Stimulated activated CD8-positive, alpha-beta memory T cell treated with anti-CD3 and anti-CD28 coated beads, Interleukin-4, amount 100 ng/mL, for 1 hour (primary cell): ENCODE data around the gene PGM3.
"Not testable (repeated sequence)": the region's sequence is repeated elsewhere in the genome, so short reads cannot be mapped to it uniquely, and the experiment has no call there.

Experiments used
- DNase-seq, 2 donors: peaks; one replicate each; pipeline ENCODE4 v3.0.0-alpha.2; 2020; ENCODE audit warnings: low read depth in 2 of 2, low spot score in 1 of 2

Gene PGM3

DNA sequence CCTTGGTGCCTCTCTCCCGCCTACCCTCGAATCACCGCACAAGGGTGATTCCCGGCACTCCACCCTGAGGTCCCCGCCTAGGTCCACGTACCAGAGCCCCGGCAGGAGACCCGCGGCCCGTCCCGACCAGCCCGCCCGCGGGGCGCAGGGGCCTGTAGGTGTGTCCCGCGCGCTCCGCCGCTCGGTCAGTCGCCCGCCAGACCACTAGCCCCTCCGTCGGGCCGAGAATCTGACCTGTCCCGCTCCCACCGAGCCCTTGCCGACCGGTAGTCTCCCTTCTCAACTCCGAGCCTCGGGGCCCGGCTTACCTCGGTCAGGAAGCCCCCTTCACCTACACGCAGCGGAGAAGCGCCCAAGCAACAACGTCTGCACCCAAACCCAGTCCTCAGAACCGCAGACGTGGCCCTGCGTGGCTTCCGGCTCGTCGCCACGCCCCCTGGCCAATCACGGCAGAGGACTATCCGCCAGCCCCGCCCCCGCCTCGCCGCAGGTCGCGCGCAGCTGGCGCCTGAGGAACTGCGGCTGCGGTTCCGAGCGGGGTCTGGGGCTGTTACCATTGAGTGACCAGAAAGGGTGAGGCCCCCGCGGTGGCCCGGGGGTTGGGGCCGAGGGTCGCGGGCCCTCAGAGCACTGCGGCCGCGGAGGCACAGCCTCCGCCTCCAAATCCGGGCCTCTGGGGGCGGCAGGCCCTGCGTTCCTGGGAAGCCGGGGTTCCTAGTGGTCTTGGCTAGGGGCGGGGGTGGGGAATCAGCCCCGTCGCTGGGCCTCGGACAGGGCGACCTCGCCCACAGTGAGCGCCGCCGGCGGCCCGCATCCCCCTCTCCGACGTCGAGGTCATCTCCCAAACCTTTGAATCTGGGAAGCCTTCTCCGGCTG is at the start of gene PGM3, which contains the start of gene RWDD2A:
TSS of gene PGM3 (minus strand) at position 395 of the 876 bp plus-strand sequence. CDS start 2,253 bp downstream, outside the sequence.
TSS of gene RWDD2A (plus strand) at position 487 of the 876 bp plus-strand sequence. CDS start 1,095 bp downstream, outside the sequence.
- DNase-seq = peak; percentile 74 to 75

DNA sequence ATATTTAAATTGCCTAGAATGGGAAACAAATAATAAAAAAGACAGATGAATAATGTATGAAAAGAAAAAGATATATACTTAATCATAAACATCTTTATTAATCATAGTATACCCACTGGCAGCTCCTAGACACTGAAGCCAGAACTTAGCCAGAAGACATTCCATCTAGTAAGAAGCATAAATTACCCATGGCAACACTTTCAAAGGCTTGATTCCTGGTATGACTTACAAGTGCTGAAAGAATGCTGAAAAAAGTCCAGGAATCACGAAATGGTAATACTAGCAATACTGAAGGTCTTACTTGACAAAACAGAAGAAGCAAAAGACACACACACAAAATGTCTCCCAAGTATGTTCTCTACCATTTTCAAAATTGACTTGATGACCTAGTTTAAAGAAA is 38.1 kb upstream of the PGM3 start:
- no peak for DNase-seq

DNA sequence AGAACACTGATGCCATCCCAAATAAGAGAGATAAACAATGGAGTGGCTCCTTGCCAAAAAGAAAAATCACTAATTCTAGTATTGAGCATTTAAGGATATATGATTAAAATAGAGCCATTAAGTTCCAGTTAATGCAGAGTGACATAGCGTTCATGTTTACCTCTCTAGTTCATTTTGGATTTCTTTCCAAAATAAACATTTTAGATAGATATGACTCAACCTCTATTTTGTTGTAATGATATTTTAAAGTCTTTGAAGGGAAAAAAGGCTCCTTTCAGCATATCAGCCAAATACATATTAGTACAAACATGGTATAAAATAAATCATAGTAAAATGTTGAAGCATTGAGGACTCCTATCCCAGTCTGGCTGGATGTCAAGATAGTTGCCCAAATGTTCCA is 33.5 kb upstream of the PGM3 start:
- DNase-seq = no peak

GRCh38 chr6:83221889-83222479 is 28.9 kb upstream of the PGM3 start:
- no peak for DNase-seq

DNA sequence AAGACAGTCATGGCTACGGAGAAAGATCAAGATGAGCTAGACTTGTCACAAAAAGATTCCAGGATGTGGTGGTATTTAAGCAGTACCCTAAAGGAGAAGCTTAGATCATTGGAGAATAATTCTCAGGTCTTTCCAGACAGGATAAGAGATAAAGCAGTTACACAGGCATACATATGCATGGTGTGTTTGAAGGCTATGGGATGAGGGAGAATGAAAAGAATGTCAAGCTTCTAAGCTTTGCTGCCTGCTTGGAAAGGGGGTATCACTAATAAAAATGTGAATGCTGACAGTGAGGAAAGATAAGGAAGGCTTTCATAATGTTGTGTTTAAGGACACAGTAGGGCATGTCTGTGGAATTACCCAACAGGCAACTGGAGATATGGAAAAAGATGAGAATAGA is 28.2 kb upstream of the PGM3 start:
- no peak for DNase-seq

DNA sequence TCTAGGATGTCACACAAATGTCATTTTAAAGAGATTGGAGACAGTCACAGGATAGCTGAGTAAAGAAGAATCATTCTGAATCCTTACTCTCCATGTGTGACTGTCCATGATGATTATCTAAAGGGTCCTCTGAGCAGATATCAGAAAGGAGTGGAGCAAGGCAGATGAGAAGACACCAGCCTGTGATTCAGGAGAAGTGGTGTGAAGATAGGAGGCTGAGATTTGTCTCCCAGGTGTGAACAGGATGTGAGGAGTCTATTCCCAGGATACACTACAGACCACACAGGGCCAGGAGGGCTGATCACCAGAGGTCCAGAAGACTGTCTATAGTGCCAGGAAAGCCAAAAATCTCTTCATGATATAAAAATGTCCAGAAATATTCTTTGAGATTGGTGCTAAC is 27.1 kb upstream of the PGM3 start:
- DNase-seq = no peak

DNA sequence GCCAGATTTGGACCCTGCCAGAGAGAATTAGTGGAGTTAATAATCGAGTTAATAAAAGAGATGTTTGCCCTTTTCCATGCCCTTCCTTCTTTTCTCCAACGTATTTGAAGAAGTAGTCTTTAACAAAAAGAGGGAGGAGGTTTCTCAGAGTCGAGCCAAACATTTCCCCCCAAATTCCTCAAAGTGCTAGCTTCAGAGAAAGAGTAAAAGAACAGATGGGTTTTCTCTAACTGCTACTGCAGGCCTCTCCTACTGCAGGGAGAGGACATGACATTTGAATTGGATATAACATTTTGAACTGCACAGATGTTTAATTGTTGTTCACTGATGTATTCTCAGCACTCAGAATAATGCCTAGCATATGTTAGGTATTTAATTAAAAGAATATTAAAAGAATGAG is 25.6 kb upstream of the PGM3 start:
- no peak for DNase-seq

- DNase-seq = no peak
Observed at GRCh38 chr6:83216806-83217205, 23.7 kb upstream of the PGM3 start.

DNA sequence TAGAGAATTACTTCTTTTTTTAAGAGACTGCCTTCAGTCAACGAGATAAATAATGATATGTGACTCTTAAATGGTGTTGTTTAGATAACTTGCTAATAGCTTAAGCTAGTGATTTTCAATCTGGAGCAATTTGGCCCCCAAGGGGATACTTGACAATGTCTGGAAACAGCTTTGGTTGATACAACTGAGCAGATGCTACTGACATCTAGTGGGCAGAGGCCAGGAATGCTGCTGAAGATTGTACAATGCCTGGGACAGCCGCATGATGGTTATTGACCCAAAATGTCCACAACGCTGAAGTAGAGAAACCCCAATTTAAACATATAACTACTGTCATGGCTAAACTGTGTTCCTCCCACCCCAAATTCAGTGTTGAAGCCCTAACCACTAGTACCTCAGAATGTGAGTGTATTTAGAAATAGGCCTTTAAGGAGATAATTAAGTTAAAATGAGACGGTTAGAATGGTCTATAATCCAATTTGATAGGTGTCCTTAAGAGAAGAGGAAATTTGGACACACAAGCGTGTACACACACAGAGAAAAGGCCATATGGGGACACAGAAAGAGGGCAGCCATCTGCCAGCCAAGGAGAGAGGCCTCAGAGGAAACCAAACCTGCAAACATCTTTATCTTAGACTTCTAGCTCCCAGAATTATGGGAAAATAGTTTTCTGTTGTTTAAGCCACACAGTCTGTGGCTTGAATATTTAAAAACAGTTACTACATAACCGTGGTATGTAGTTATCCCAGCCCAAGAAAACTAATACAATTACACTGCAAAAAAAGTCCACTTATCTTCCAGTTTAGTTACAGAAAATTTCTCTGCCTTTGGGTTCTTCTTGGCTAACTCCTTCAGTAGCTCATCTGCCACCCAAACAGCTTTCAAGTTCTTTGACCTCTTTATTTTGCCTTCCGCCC is 22.3 kb upstream of the PGM3 start:
- peak in 1 of 2 donors; percentile 17 for DNase-seq

- DNase-seq = no peak
Observed at GRCh38 chr6:83202031-83202430, 9.0 kb upstream of the PGM3 start.

- no peak for DNase-seq
Observed at GRCh38 chr6:83199863-83200225, 6.8 kb upstream of the PGM3 start.

DNA sequence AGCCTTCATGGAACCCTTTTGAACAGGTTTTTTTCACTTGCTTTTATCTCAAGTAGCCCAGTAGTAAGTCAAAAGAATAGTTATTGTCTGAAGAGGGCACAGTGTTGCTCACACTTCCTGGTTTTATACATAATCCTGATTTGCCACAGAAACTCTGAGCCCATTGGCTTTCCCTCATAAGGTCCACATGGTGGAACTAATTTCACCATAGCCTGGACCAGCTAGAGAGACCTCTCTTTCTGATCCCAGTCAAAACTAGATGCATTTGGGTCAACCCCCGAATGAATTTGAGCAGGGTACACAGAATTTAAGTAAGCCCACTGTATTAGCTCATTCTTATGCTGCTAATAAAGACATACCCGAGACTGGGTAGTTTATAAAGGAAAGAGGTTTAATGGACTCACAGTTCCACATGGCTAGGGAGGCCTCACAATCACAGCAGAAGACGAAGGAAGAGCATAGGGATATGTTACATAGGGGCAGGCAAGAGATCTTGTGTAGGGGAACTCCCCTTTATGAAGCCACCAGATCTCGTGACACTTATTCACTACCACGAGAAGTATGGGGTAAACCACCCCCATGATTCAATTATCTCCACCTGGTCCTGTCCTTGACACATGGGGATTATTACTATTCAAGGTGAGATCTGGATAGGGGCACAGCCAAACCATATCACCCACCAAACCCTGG is 6.3 kb upstream of the PGM3 start:
- no peak for DNase-seq

DNA sequence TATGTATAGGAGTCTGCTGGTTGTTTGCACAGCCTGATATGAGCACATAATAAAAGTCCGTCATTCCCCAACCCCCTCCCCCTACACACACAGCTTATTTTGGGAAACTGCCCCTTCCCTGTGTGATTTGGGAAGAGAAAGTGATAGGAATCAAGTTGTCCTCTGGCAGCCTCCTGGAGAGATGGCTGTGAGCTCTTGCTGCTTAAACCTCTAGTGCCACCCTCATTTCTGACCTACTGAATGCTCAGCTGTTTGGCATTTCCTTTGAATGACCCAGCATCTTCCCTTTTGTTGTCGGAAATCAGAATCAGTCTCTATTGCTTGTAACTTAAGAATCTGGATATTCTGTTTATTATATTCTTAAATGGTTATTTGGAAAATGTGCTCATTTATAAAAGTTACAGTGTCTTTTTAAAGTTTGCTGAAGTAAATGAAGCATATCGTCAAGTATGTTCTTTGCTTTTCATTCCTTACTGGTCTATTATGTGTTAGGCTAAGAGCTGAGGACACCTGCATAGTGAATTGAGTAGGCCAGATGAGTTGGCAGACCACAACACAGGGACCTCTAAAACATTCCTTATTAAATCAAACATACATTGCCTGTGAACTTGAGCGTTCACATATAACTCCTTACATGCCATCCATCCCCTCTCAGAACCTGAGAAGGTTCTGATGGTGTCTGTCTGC is 5.6 kb upstream of the PGM3 start:
- no peak for DNase-seq

DNA sequence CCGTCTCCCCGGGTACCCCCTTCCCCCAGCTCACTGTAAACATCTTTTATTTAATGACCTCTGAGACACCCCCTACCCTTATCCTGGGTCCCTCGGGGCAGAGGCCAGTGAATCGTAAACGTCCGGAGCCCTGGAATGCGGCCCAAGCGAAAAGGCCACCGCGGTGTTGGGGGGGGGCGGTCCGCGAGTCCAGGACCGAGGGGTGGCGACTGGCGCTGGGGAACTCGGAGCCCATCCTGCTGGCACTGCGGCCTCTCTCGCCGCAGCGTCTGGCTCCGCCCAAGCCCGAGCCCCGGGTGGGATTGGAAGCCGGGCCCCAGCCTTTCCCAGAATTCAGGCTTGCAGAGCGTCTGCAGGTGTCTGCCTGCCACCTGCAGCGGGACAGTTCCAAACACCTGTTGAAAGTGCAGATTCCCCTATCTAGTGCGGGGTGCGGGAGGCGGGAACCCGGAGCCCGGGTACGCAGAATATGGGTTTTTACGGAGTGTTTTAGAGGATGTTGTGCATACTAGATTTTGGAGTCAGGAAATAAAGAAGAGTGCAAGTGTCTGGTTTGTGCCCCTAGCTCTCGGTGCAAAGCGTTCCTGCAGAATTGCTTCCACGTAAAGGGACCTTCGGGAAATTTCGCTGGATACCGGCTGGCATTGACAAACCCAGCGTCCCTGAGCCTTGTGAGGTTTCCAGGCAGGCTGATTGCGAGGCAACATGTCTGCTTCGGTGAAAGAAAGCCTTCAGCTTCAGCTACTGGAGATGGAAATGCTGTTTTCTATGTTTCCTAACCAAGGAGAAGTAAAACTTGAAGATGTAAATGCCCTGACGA is 892 bp upstream of the PGM3 start:
- DNase-seq = no peak

DNA sequence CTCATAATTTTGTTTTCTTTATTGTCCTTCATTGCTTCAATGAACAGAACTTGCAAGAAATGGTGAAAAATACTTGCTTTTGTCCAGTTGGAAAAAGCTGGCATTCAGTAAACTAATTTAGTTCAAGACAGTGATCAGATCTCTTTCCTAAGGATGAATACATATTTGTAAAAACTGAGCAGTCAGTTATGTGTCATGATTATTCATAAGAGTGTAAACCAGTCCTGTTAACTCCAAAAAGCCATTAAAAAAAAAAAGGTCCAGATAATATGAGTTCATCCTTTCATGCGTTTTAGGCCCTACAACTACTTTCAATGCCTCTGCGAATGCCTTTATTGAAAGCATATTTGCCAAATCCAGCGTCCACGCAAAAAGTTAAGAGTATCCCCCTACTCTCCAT is 609 bp downstream of the PGM3 start:
- no peak for DNase-seq

GRCh38 chr6:83191974-83192373 is 1.1 kb downstream of the PGM3 start:
- not testable (repeated sequence) for DNase-seq

- DNase-seq = no peak
Observed at GRCh38 chr6:83190626-83191025, 2.4 kb downstream of the PGM3 start.

GRCh38 chr6:83188501-83188900 is 4.6 kb downstream of the PGM3 start:
- no peak for DNase-seq

- DNase-seq = no peak
Observed at GRCh38 chr6:83185096-83185495, 8.0 kb downstream of the PGM3 start.
